Tibial nerve (tissue), 4 donors: Measurements from ENCODE around the gene KL.

ENCODE experiments used
- CTCF ChIP-seq, 5 experiments: fragments of 200-600 bp in 3 of 5; fragments of 450-650 bp in 2 of 5; sonication (generic) in 3 of 5; IDR thresholded peaks; one replicate each; pipeline ENCODE4 v1.5.1; 2016 to 2019; ENCODE audit warnings: antibody characterized with exemption in 5 of 5, mild to moderate bottlenecking in 3 of 5, moderate library complexity in 2 of 5
- EP300 ChIP-seq, 2 donors: sonication (generic); formaldehyde crosslinking; IDR thresholded peaks; one replicate each; pipeline ENCODE4 v1.6.1; 2017; ENCODE audit warnings: antibody characterized with exemption in 2 of 2, mild to moderate bottlenecking in 1 of 2

GRCh38 chr13:33034882-33035520, 18.8 kb downstream of the KL start:
- TF ChIP-seq EP300 (IDR thresholded peaks at IDR 0.05): no peak
- TF ChIP-seq CTCF (IDR thresholded peaks at IDR 0.05): no peak
